Activated CD4-positive, alpha-beta T cell treated with anti-CD3 and anti-CD28 coated beads, Interleukin-2, amount 50 U/mL, for 4 hours (primary cell): Measurements from ENCODE around the gene EXD3.

Source experiments
- DNase-seq, 2 experiments: peaks; one replicate each; pipeline ENCODE4 v3.0.0-alpha.2; 2020

EXD3 gene

GRCh38 chr9:137280474-137281344 is 142.3 kb downstream of the EXD3 start:
- DNase-seq = no peak

DNA sequence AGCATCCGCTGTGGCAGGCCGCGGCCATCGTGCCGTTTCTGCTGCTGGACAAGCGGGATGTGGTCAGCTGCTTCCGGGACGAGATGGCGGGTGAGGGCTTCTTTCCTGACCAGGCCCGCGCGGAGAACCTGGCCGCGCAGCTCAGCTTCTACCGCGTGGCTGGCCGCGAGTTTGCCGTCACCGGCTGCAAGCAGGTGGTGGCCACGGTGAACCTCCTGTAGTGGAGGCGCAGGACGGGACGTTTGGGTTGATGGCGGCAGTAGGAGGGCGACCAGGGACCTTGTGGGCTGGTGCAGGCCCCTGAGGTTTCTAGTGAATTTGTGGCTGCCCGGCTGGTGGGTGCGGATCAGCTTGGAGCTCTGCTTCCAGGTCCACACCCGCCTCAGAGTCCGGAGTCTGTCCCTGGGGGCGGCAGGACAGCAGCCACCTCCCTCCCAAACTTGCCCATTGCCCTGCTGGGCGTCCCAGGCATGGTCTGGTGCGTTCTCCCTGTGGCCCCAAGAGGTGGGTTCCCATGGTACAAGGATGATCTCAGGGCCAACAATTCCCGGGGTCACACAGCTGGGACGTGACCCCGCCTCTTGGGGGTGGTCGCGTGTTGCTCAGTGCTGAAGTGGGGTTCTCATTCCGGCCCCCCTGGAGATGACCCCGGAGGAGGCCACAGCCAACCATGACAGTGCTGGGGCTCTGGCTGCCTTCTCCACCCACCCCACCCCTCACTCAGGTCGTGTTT is 143.1 kb downstream of the EXD3 start:
- DNase-seq = no peak

GRCh38 chr9:137278721-137279711 is 143.9 kb downstream of the EXD3 start:
- no peak for DNase-seq

DNA sequence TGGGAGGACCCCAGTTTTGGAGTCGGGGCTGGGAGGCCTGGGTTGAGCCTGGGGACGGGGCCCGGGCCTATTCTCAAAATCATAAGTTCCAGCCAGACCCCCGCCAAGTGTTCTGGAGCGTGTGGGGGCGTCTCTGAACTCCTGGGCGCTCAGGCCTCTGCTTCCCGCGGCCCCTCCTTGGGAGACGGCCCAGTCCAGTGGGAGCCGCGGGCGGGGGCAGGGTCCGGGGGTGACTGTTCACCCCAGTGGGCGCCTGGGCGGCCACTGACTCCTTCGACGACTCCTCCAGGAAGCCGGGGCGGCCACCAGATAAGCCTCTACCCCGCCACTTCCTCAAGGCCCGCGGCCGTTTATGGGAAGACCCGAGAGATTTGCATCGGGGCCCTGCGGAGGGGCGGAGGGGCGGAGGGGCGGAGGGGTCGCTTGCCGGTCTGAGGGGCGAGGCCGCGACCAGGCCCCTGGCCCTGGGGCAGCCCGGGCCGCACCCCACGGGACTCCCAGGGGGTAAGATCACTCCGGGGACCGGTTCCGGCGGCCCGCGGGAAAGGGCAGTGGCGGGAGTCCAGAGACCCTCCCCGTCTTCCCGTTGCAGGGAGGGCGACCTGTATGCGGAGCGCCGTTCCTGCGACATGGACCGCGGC is 144.8 kb downstream of the EXD3 start:
- no peak for DNase-seq

- DNase-seq = no peak
Measured at GRCh38 chr9:137277329-137278041, 145.5 kb downstream of the EXD3 start, which contains the start of gene TOR4A. TSS of gene TOR4A (plus strand) at chr9:137277726. CDS start at chr9:137278690, 964 bp downstream.

- DNase-seq = no peak
Measured at GRCh38 chr9:137276473-137277328, 146.3 kb downstream of the EXD3 start.

GRCh38 chr9:137275588-137276472 is 147.1 kb downstream of the EXD3 start:
- no peak for DNase-seq

GRCh38 chr9:137275203-137275587 is 147.8 kb downstream of the EXD3 start:
- DNase-seq = no peak

GRCh38 chr9:137273611-137274320 is 149.2 kb downstream of the EXD3 start:
- no peak for DNase-seq

- DNase-seq = no peak
Measured at GRCh38 chr9:137273095-137273490, 149.9 kb downstream of the EXD3 start.

GRCh38 chr9:137272241-137273094 is 150.5 kb downstream of the EXD3 start:
- DNase-seq = no peak

DNA sequence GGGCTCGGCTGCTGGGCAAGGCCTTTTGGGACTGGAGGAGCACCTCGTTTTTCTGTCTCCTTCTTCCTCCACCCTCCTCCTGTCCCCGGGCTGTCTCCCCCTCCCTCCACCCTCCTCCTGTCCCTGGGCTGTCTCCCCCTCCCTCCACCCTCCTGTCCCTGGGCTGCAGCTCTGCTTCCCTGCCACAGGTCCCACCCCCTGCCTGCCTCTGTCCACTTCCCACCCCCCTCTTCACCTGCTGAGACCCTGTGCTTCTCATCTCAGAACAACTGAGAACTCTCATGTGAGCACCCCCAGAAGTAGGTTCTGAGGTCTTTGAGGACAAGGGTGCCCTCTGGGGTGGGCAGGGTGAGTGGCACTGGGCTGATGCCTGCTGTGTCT is 151.3 kb downstream of the EXD3 start:
- DNase-seq = no peak

GRCh38 chr9:137270929-137271695 is 151.8 kb downstream of the EXD3 start:
- DNase-seq = no peak

- no peak for DNase-seq
Measured at GRCh38 chr9:137269231-137269772, 153.7 kb downstream of the EXD3 start.

DNA sequence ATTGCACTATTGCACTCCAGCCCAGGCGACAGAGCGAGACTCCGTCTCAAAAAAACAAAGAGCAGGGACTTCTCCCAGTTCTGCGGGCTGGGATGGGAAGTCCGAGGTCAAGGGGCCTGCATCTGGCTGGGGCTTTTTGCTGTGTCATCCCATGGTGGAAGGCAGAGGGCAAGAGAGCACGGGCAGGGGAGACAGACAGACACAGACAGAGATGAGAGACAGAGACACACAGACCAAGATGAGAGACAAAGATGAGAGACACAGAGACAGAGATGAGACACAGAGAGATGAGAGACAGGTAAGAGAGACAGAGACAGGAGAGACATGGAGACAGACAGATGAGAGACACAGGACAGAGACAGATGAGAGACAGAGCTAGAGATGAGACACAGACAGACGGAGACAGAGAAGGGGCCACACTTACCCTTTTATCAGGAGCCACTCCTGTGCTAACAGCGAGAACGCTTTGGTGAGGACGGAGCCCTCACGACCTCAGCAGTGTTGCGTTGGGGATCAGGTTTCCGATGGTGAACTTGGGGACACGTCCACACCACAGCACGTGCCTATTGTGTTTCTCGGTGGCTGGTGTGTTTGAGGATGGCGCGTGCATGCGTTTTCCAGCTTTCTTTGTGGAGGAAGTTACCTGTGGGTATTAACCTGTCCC is 154.3 kb downstream of the EXD3 start:
- no peak for DNase-seq

DNA sequence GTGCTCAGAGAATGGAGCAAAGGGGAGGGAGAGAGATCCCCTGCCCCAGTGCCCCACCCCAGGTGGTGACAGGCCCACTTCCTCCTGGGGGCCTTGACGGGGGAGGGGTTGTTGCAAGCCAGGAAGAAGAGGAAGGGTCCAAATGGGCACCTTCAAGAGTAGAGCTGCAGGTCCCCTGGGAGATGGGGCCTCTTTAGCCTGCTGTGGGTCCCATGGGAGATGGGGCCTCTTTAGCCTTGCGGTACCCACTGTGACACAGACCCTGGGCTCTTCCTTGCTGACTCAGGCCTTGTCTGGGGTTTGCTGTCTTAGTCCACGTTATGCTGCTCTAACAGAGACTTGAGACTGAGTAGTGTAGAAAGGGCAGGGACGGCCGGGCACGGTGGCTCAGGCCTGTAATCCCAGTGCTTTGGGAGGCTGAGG is 155.0 kb downstream of the EXD3 start:
- no peak for DNase-seq
